CD4-positive, alpha-beta memory T cell (primary cell): Measurements from ENCODE around the gene TFB2M. TPM values are rescaled to one million over a fixed set of nuclear protein-coding genes. Genes with fewer than 3 reads are reported as not detected.
"Not testable (repeated sequence)": the region's sequence is repeated elsewhere in the genome, so short reads cannot be mapped to it uniquely, and the experiment has no call there.

Experiments used
- CTCF ChIA-PET: fragments of 350-600 bp; sonication (Branson Sonifier 250); formaldehyde crosslinking; loops from one replicate; lab custom pipeline; 2021; ENCODE audit warnings: inconsistent platforms; ENCODE audit not compliant: partially characterized antibody; lab: Charles Lee
- POLR2A ChIA-PET: fragments of 350-600 bp; sonication (Branson Sonifier 250); formaldehyde crosslinking; loops from one replicate; lab custom pipeline; 2021; ENCODE audit not compliant: partially characterized antibody; lab: Charles Lee
- DNase-seq, 5 donors: peaks; one replicate each; pipeline versions ENCODE4 v3.0.0 to v3.0.0-alpha.2; 2020 to 2022; ENCODE audit warnings: mixed read lengths in 1 of 5
- H3K27ac ChIP-seq: one replicate; pipeline ENCODE4 v1.7.0; 2013; ENCODE audit warnings: low read depth, low read length
- H3K27me3 ChIP-seq: 2 replicates; pipeline ENCODE4 v1.7.0; 2013; ENCODE audit warnings: mild to moderate bottlenecking, low read length, moderate library complexity; ENCODE audit not compliant: insufficient read depth
- H3K36me3 ChIP-seq: 2 replicates; pipeline ENCODE4 v1.7.0; 2013; ENCODE audit warnings: mild to moderate bottlenecking, low read length, moderate library complexity; ENCODE audit not compliant: insufficient read depth
- H3K4me1 ChIP-seq: 2 replicates; pipeline ENCODE4 v1.7.0; 2013; ENCODE audit warnings: mild to moderate bottlenecking, low read length, moderate library complexity; ENCODE audit not compliant: insufficient read depth
- H3K4me3 ChIP-seq, 2 donors: one replicate each; pipeline ENCODE4 v1.7.0; 2013; ENCODE audit warnings: low read length in 2 of 2, mild to moderate bottlenecking in 1 of 2
- H3K9me3 ChIP-seq, 2 donors: one replicate each; pipeline ENCODE4 v1.7.0; 2013; ENCODE audit warnings: low read length in 2 of 2, control low read depth in 1 of 2; ENCODE audit not compliant: control insufficient read depth in 1 of 2
- H3K27ac Mint-ChIP-seq, 7 donors: one replicate each; pipeline ENCODE4 v1.8.0; 2020 to 2021; ENCODE audit warnings: mixed read lengths in 7 of 7, mild to moderate bottlenecking in 6 of 7, inconsistent platforms in 3 of 7, moderate library complexity in 3 of 7
- H3K27me3 Mint-ChIP-seq, 2 donors: one replicate each; pipeline ENCODE4 v1.8.0; 2020 to 2021; ENCODE audit warnings: mixed read lengths in 2 of 2
- H3K36me3 Mint-ChIP-seq, 2 donors: one replicate each; pipeline ENCODE4 v1.8.0; 2020 to 2021; ENCODE audit warnings: mixed read lengths in 2 of 2, inconsistent platforms in 1 of 2, mild to moderate bottlenecking in 1 of 2
- H3K4me1 Mint-ChIP-seq, 4 donors: one replicate each; pipeline ENCODE4 v1.8.0; 2020 to 2021; ENCODE audit warnings: mixed read lengths in 4 of 4, mild to moderate bottlenecking in 1 of 4
- H3K4me3 Mint-ChIP-seq, 8 donors: one replicate each; pipeline ENCODE4 v1.8.0; 2020 to 2021; ENCODE audit warnings: mixed read lengths in 8 of 8, mild to moderate bottlenecking in 7 of 8, moderate library complexity in 6 of 8, inconsistent platforms in 3 of 8
- H3K9me3 Mint-ChIP-seq, 8 donors: one replicate each; pipeline ENCODE4 v1.8.0; 2020 to 2021; ENCODE audit warnings: mixed read lengths in 8 of 8, mild to moderate bottlenecking in 5 of 8, inconsistent platforms in 3 of 8, moderate library complexity in 1 of 8
- intact Hi-C: fragments of 100-400 bp; cut with micrococcal nuclease; formaldehyde crosslinking; loops from one replicate; pipeline ENCODE4 v1.15.1; 2023
- polyA plus RNA-seq, 2 donors: library from polyadenylated mRNA; unstranded; fragments of 300-500 nt; fragmentation: Illumina TruSeq; gene quantifications; one replicate each; pipeline ENCODE4 v1.2.3, GENCODE V29; 2021
- total RNA-seq, 2 experiments: library from RNA; stranded (reverse); gene quantifications; one replicate each; pipeline ENCODE4 v1.2.3, GENCODE V29; 2021

The TFB2M gene
- total and polyA plus RNA-seq, 4 experiments from 2014 or later, result 8.8 to 29.0 (median 13.0) TPM

- Histone ChIP-seq H3K27me3 (no peaks in the 10 kb centered on the region), H3K36me3 (peaks cover 13% of the 10 kb centered on the region), H3K9me3 (no peaks in the 10 kb centered on the region), H3K4me1 (peaks cover 39% of the 10 kb centered on the region), H3K4me3 (no peak overlapping the region), H3K27ac (no peak overlapping the region)
- H3K27me3 Mint-ChIP-seq, result no peaks in the 10 kb centered on the region
- CTCF ChIA-PET, result no interaction called here
- POLR2A ChIA-PET, result no interaction called here
- peaks cover 40 to 54% of the 10 kb centered on the region in 2 donors for H3K36me3 Mint-ChIP-seq
- H3K27ac Mint-ChIP-seq, result peak overlapping the region in 1 of 7 donors; percentile 57
- peaks cover 41 to 71% (median 54%) of the 10 kb centered on the region in 4 donors for H3K4me1 Mint-ChIP-seq
- intact Hi-C loops, result no loop called here
- peaks cover 0 to 6% (median 1%) of the 10 kb centered on the region in 8 donors for H3K9me3 Mint-ChIP-seq
- peak overlapping the region in 2 of 8 donors; percentile 34 to 43 for H3K4me3 Mint-ChIP-seq
- DNase-seq, result no peak
Measured at GRCh38 chr1:246591958-246592357, 25.9 kb upstream of the TFB2M start.

- Histone ChIP-seq H3K27me3 (no peaks in the 10 kb centered on the region), H3K9me3 (no peaks in the 10 kb centered on the region), H3K4me1 (peaks cover 38% of the 10 kb centered on the region), H3K27ac (no peak overlapping the region), H3K4me3 (no peak overlapping the region), H3K36me3 (peaks cover 13% of the 10 kb centered on the region)
- ChIA-PET POLR2A (no interaction called here), CTCF (no interaction called here)
- Mint-ChIP-seq H3K4me3 (peak overlapping the region in 2 of 8 donors; percentile 32 to 40), H3K9me3 (peaks cover 0 to 6% (median 1%) of the 10 kb centered on the region in 8 donors), H3K27ac (peak overlapping the region in 6 of 7 donors; percentile 47 to 91 (median 70)), H3K4me1 (peaks cover 38 to 67% (median 53%) of the 10 kb centered on the region in 4 donors), H3K36me3 (peaks cover 40 to 51% of the 10 kb centered on the region in 2 donors), H3K27me3 (no peaks in the 10 kb centered on the region)
- intact Hi-C loops, result no loop called here
- DNase-seq, result no peak
Measured at GRCh38 chr1:246591504-246591903, 25.4 kb upstream of the TFB2M start.

GRCh38 chr1:246591047-246591446 lies 25.0 kb upstream of the TFB2M start:
- peaks cover 39 to 66% (median 51%) of the 10 kb centered on the region in 4 donors for H3K4me1 Mint-ChIP-seq
- H3K27me3 Mint-ChIP-seq, result no peaks in the 10 kb centered on the region
- H3K4me3 Mint-ChIP-seq, result peak overlapping the region in 3 of 8 donors; percentile 32 to 50 (median 40)
- H3K4me3 ChIP-seq, result no peak overlapping the region
- H3K4me1 ChIP-seq, result peaks cover 39% of the 10 kb centered on the region
- H3K9me3 ChIP-seq, result no peaks in the 10 kb centered on the region
- DNase-seq, result no peak
- intact Hi-C loops, result no loop called here
- CTCF ChIA-PET, result no interaction called here
- peaks cover 0 to 6% (median 1%) of the 10 kb centered on the region in 8 donors for H3K9me3 Mint-ChIP-seq
- H3K27me3 ChIP-seq, result no peaks in the 10 kb centered on the region
- peak overlapping the region in 5 of 7 donors; percentile 46 to 91 (median 57) for H3K27ac Mint-ChIP-seq
- no peak overlapping the region for H3K27ac ChIP-seq
- H3K36me3 ChIP-seq, result peaks cover 13% of the 10 kb centered on the region
- H3K36me3 Mint-ChIP-seq, result peaks cover 40 to 50% of the 10 kb centered on the region in 2 donors
- POLR2A ChIA-PET, result no interaction called here

- H3K27me3 ChIP-seq, H3K9me3 ChIP-seq, intact Hi-C loops, H3K27ac ChIP-seq, DNase-seq, H3K9me3 Mint-ChIP-seq, H3K27me3 Mint-ChIP-seq, CTCF ChIA-PET, H3K4me3 ChIP-seq: not testable (repeated sequence)
- Mint-ChIP-seq H3K4me1 (peaks cover 34 to 61% (median 47%) of the 10 kb centered on the region in 4 donors), H3K36me3 (peaks cover 31 to 44% of the 10 kb centered on the region in 2 donors), H3K4me3 (peak overlapping the region in 4 of 8 donors; percentile 6 to 33 (median 26)), H3K27ac (peak overlapping the region in 4 of 7 donors; percentile 53 to 65 (median 55))
- POLR2A ChIA-PET, result interaction anchor here (0.7 kb wide), 1 partner anchor 12 kb away, joined by 3 read pairs; no protein-coding TSS in a partner anchor
- H3K36me3 ChIP-seq, result peaks cover 17% of the 10 kb centered on the region
- peaks cover 36% of the 10 kb centered on the region for H3K4me1 ChIP-seq
Measured at GRCh38 chr1:246589919-246590318, 23.9 kb upstream of the TFB2M start.

- H3K36me3 Mint-ChIP-seq, result peaks cover 44 to 50% of the 10 kb centered on the region in 2 donors
- H3K27me3 Mint-ChIP-seq, result no peaks in the 10 kb centered on the region
- H3K4me1 Mint-ChIP-seq, result peaks cover 43 to 72% (median 54%) of the 10 kb centered on the region in 4 donors
- ChIA-PET POLR2A (no interaction called here), CTCF (no interaction called here)
- H3K4me1 ChIP-seq, result peaks cover 39% of the 10 kb centered on the region
- no peak overlapping the region for H3K27ac ChIP-seq
- intact Hi-C loops, result no loop called here
- H3K27ac Mint-ChIP-seq, result no peak overlapping the region
- no peak for DNase-seq
- H3K4me3 ChIP-seq, result no peak overlapping the region
- peaks cover 13% of the 10 kb centered on the region for H3K36me3 ChIP-seq
- no peaks in the 10 kb centered on the region for H3K27me3 ChIP-seq
- no peaks in the 10 kb centered on the region for H3K9me3 ChIP-seq
- H3K4me3 Mint-ChIP-seq, result peak overlapping the region in 1 of 8 donors; percentile 50
- H3K9me3 Mint-ChIP-seq, result peaks cover 0 to 6% (median 1%) of the 10 kb centered on the region in 8 donors
Measured at GRCh38 chr1:246588159-246588721, 22.2 kb upstream of the TFB2M start.

- peaks cover 18% of the 10 kb centered on the region for H3K36me3 ChIP-seq
- Mint-ChIP-seq H3K4me1 (peaks cover 45 to 75% (median 57%) of the 10 kb centered on the region in 4 donors), H3K4me3 (peak overlapping the region in 3 of 8 donors; percentile 43 to 58 (median 50)), H3K27ac (peak overlapping the region in 1 of 7 donors; percentile 5), H3K9me3 (peaks cover 0 to 6% (median 1%) of the 10 kb centered on the region in 8 donors), H3K36me3 (peaks cover 46 to 54% of the 10 kb centered on the region in 2 donors), H3K27me3 (no peaks in the 10 kb centered on the region)
- CTCF ChIA-PET, result no interaction called here
- no peak overlapping the region for H3K4me3 ChIP-seq
- H3K27me3 ChIP-seq, result no peaks in the 10 kb centered on the region
- peaks cover 45% of the 10 kb centered on the region for H3K4me1 ChIP-seq
- no peaks in the 10 kb centered on the region for H3K9me3 ChIP-seq
- H3K27ac ChIP-seq, result no peak overlapping the region
- POLR2A ChIA-PET, result no interaction called here
- intact Hi-C loops, result loop anchor here (1.0 kb wide), 1 partner anchor 10 kb away; no protein-coding TSS in a partner anchor
- DNase-seq, result no peak
Measured at GRCh38 chr1:246587606-246588005, 21.5 kb upstream of the TFB2M start.

- H3K4me1 Mint-ChIP-seq, result peaks cover 50 to 77% (median 57%) of the 10 kb centered on the region in 4 donors
- peak overlapping the region in 1 of 7 donors; percentile 46 for H3K27ac Mint-ChIP-seq
- H3K36me3 Mint-ChIP-seq, result peaks cover 43 to 54% of the 10 kb centered on the region in 2 donors
- peaks cover 51% of the 10 kb centered on the region for H3K4me1 ChIP-seq
- H3K9me3 Mint-ChIP-seq, result peaks cover 0 to 6% (median 1%) of the 10 kb centered on the region in 8 donors
- H3K27ac ChIP-seq, result no peak overlapping the region
- H3K36me3 ChIP-seq, result peaks cover 18% of the 10 kb centered on the region
- POLR2A ChIA-PET, result interaction anchor here (1.1 kb wide), 1 partner anchor 13 kb away, joined by 3 read pairs; no protein-coding TSS in a partner anchor
- H3K4me3 Mint-ChIP-seq, result peak overlapping the region in 3 of 8 donors; percentile 26 to 58 (median 43)
- CTCF ChIA-PET, result interaction anchor here (1.4 kb wide), 1 partner anchor 15 kb away, joined by 6 read pairs; no protein-coding TSS in a partner anchor
- H3K27me3 ChIP-seq, result no peaks in the 10 kb centered on the region
- intact Hi-C loops, result loop anchor here (1.0 kb wide), 1 partner anchor 10 kb away; no protein-coding TSS in a partner anchor
- no peaks in the 10 kb centered on the region for H3K9me3 ChIP-seq
- H3K4me3 ChIP-seq, result no peak overlapping the region
- no peaks in the 10 kb centered on the region for H3K27me3 Mint-ChIP-seq
- no peak for DNase-seq
Measured at GRCh38 chr1:246587032-246587431, 21.0 kb upstream of the TFB2M start.
